Measurements from ENCODE around the gene CKS2. TPM values are rescaled to one million over a fixed set of nuclear protein-coding genes. Genes with fewer than 3 reads are reported as not detected.

CKS2 gene
- total and polyA plus RNA-seq, 8 donors: 1.4 to 84.0 (median 39.1) TPM; not detected in 2

DNA sequence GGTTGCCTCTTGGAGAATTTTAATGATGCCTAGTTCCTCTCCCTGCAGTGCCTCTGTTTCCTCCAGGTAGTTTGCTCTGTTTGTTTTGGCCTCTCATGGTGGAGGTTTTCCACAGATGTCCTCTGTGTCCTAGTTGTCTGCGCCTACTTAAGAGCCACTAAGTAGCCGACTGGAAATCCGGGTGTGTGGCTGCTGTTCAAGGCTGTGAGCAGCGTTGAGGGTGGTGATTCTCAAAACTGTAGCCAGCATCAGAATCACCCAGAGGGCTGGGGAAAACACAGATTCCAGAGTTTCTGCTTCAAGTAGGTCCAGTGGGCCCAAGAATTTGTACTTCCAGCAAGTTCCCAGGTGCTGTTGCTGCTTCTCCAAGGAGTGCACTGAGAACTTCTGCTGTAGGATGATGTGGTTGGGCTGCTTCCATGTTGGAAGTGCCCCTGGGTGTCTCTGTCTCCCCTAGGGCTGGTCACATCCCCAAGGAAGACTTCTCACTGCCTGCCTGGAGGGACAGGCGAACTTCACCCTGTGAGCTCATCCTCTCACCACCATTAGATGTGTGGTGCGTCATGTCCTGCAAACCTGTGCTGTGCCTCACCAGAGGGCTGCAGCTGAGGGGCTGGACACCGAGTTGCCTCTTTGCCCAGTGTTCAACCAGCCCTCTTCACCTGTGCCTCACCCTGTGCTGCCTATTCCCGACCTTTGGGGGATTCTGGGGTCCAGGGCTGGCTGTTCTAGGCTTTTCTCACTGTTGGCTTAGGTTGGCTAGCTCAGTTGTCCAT is 42.1 kb downstream of the CKS2 start:
- 88 to 95% (median 90%) methylated on average over 6 to 8 of the region's 8 CpGs for WGBS, 5 donors
- no peak for DNase-seq
- peak overlapping the region in 1 of 5 donors; percentile 0 for H3K27ac ChIP-seq
- no peak for TF ChIP-seq POLR2A (IDR thresholded peaks at IDR 0.05)
- no peak for TF ChIP-seq POLR2AphosphoS5 (IDR thresholded peaks at IDR 0.05)
- no peak for TF ChIP-seq EP300 (IDR thresholded peaks at IDR 0.05)
- TF ChIP-seq, protein P1, sequence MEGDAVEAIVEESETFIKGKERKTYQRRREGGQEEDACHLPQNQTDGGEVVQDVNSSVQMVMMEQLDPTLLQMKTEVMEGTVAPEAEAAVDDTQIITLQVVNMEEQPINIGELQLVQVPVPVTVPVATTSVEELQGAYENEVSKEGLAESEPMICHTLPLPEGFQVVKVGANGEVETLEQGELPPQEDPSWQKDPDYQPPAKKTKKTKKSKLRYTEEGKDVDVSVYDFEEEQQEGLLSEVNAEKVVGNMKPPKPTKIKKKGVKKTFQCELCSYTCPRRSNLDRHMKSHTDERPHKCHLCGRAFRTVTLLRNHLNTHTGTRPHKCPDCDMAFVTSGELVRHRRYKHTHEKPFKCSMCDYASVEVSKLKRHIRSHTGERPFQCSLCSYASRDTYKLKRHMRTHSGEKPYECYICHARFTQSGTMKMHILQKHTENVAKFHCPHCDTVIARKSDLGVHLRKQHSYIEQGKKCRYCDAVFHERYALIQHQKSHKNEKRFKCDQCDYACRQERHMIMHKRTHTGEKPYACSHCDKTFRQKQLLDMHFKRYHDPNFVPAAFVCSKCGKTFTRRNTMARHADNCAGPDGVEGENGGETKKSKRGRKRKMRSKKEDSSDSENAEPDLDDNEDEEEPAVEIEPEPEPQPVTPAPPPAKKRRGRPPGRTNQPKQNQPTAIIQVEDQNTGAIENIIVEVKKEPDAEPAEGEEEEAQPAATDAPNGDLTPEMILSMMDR (IDR thresholded peaks at IDR 0.05): no peak
- no peak overlapping the region for H3K4me3 ChIP-seq
- intact Hi-C loops (cut with DNase I; ENCODE audit: low total_unique reads): no loop called here
- no peaks in the 10 kb centered on the region for H3K27me3 ChIP-seq
- peaks cover 0 to 25% (median 5%) of the 10 kb centered on the region in 4 donors for H3K4me1 ChIP-seq
- H3K36me3 ChIP-seq: peaks cover 71 to 100% (median 100%) of the 10 kb centered on the region in 4 donors
- H3K9me3 ChIP-seq: no peaks in the 10 kb centered on the region

DNA sequence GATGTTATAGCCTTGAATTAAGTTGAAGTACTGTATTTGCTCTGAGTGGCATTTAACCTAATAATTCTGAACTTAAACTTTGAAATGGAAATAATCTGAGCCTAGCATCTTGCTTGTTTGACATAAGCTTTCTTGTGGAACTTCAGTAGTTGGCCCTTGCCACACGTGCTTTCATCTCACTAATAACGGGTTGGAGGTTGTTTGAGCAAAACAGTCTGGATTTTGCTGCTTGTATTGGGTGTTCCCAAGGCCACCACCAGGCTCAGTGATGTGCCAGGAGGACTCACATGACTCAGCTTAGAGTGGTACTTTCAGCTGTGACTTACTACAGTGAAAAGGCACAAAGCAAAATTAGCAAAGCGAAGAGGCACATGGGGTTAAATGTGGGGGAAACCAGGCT is 43.0 kb downstream of the CKS2 start:
- TF ChIP-seq POLR2AphosphoS5 (IDR thresholded peaks at IDR 0.05) (no peak), EP300 (IDR thresholded peaks at IDR 0.05) (no peak), POLR2A (IDR thresholded peaks at IDR 0.05) (no peak)
- TF ChIP-seq, protein P1 (IDR thresholded peaks at IDR 0.05): no peak
- no peaks in the 10 kb centered on the region for H3K27me3 ChIP-seq
- peaks cover 0 to 25% (median 5%) of the 10 kb centered on the region in 4 donors for H3K4me1 ChIP-seq
- 51 to 74% (median 62%) methylated on average over 3 of the region's 3 CpGs for WGBS, 5 donors
- no peak overlapping the region for H3K4me3 ChIP-seq
- no peaks in the 10 kb centered on the region for H3K9me3 ChIP-seq
- no peak for DNase-seq
- intact Hi-C loops (cut with DNase I; ENCODE audit: low total_unique reads): no loop called here
- H3K36me3 ChIP-seq: peaks cover 72 to 100% (median 100%) of the 10 kb centered on the region in 4 donors
- H3K27ac ChIP-seq: no peak overlapping the region

DNA sequence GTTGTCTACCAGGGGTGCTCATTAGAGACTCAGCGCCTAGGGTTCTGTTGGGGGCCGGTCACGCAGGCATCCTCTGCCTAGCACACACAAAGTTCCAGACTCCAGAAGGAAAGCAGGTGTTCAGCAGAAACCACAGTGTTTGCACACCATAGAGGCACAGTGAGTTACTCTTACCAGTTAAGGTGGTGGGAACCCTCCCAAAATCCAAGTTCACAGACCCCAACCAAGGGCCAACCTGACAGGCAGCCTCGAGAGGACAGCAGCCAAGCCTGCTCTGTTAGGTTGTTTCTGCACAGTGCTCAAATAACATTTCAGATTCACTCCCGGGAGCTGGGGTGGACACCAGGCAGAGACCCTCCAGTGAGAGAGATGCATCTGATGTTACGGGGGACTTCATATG is 43.5 kb downstream of the CKS2 start:
- TF ChIP-seq POLR2A (IDR thresholded peaks at IDR 0.05) (no peak), EP300 (IDR thresholded peaks at IDR 0.05) (no peak), POLR2AphosphoS5 (IDR thresholded peaks at IDR 0.05) (no peak)
- TF ChIP-seq, protein P1 (IDR thresholded peaks at IDR 0.05): no peak
- Histone ChIP-seq H3K9me3 (no peaks in the 10 kb centered on the region), H3K4me3 (no peak overlapping the region), H3K27me3 (no peaks in the 10 kb centered on the region), H3K4me1 (peaks cover 0 to 26% (median 5%) of the 10 kb centered on the region in 4 donors), H3K27ac (no peak overlapping the region), H3K36me3 (peaks cover 72 to 100% (median 100%) of the 10 kb centered on the region in 4 donors)
- WGBS, 5 donors: 92 to 100% (median 96%) methylated on average over 5 to 6 of the region's 6 CpGs
- no peak for DNase-seq
- intact Hi-C loops (cut with DNase I; ENCODE audit: low total_unique reads): no loop called here

DNA sequence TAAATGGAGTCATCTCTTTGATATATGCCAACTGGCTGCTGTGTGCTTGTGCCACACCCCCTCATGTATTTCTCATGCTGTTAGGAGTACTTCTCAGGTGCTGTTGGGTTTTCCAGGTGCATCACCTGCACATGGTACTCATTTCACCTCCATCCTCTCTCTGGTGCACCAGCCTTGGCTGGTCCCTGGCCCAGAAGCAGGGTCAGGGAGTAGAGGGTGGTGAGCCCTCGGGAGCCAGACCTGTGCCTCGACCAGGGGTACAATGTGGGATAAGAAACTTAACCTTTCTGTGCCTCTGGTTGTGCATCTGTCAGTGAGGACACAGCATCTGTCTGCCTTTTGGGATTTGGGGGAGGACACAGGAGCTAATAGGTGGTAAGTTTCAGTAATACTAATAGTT is 45.8 kb downstream of the CKS2 start:
- H3K4me3 ChIP-seq: no peak overlapping the region
- 88 to 96% (median 92%) methylated on average over 2 of the region's 2 CpGs for WGBS, 5 donors
- no peaks in the 10 kb centered on the region for H3K9me3 ChIP-seq
- intact Hi-C loops (cut with DNase I; ENCODE audit: low total_unique reads): no loop called here
- TF ChIP-seq EP300 (IDR thresholded peaks at IDR 0.05) (no peak), POLR2AphosphoS5 (IDR thresholded peaks at IDR 0.05) (no peak), POLR2A (IDR thresholded peaks at IDR 0.05) (no peak)
- TF ChIP-seq, protein P1 (IDR thresholded peaks at IDR 0.05): no peak
- H3K4me1 ChIP-seq: peaks cover 0 to 27% (median 6%) of the 10 kb centered on the region in 4 donors
- peaks cover 66 to 100% (median 100%) of the 10 kb centered on the region in 4 donors for H3K36me3 ChIP-seq
- H3K27ac ChIP-seq: no peak overlapping the region
- DNase-seq: no peak
- H3K27me3 ChIP-seq: no peaks in the 10 kb centered on the region
